Urinary bladder (tissue), 4 donors: ENCODE results near the gene CYP46A1. TPM values are rescaled to one million over a fixed set of nuclear protein-coding genes. Genes with fewer than 3 reads are reported as not detected.

ENCODE experiments used
- DNase-seq: peaks from one replicate; pipeline ENCODE4 v3.0.0-alpha.2; 2015; ENCODE audit errors: extremely low spot score
- H3K27ac ChIP-seq: one replicate; pipeline ENCODE4 v1.5.1; 2013; ENCODE audit warnings: low read depth, mild to moderate bottlenecking, moderate library complexity
- H3K36me3 ChIP-seq: one replicate; pipeline ENCODE4 v1.6.1; 2013; ENCODE audit warnings: mild to moderate bottlenecking, moderate library complexity; ENCODE audit not compliant: insufficient read depth
- H3K4me1 ChIP-seq: one replicate; pipeline ENCODE4 v1.6.1; 2013; ENCODE audit warnings: mild to moderate bottlenecking, moderate library complexity; ENCODE audit not compliant: insufficient read depth
- H3K4me3 ChIP-seq: one replicate; pipeline ENCODE4 v1.5.1; 2013; ENCODE audit warnings: low read depth, low read length
- WGBS: extraction: QIAGEN DNeasy Blood & Tissue Kit; methylation state at CpG from one replicate; pipeline ENCODE4 v1.1.7; 2013; 5-methylcytosine and 5-hydroxymethylcytosine counted together
- polyA plus RNA-seq: library from polyadenylated mRNA; stranded (reverse); fragments of 200-250 nt; gene quantifications from one replicate; pipeline ENCODE4 v1.2.3, GENCODE V29; 2013
- total RNA-seq: library from RNA; depleted of rRNA; stranded (reverse); fragments of >200 nt; gene quantifications from one replicate; pipeline ENCODE4 v1.2.3, GENCODE V29; 2014
- donor health status: healthy with polysubstance abuse.
- donor health status: healthy.

The CYP46A1 gene
- total and polyA plus RNA-seq, 2 donors: 0.91 to 2.7 TPM

- Histone ChIP-seq H3K36me3 (no peaks in the 10 kb centered on the region), H3K4me3 (no peak overlapping the region), H3K27ac (no peak overlapping the region), H3K4me1 (no peaks in the 10 kb centered on the region)
- WGBS: 97% methylated on average over 15 of the region's 15 CpGs
- no peak for DNase-seq
These were observed 41.1 kb downstream of the CYP46A1 start for GRCh38 chr14:99724939-99725773.

GRCh38 chr14:99725774-99726537 lies 41.9 kb downstream of the CYP46A1 start:
- no peak for DNase-seq
- Histone ChIP-seq H3K4me1 (no peaks in the 10 kb centered on the region), H3K36me3 (no peaks in the 10 kb centered on the region), H3K4me3 (no peak overlapping the region), H3K27ac (no peak overlapping the region)
- WGBS: 67% methylated on average over 18 of the region's 18 CpGs

DNA sequence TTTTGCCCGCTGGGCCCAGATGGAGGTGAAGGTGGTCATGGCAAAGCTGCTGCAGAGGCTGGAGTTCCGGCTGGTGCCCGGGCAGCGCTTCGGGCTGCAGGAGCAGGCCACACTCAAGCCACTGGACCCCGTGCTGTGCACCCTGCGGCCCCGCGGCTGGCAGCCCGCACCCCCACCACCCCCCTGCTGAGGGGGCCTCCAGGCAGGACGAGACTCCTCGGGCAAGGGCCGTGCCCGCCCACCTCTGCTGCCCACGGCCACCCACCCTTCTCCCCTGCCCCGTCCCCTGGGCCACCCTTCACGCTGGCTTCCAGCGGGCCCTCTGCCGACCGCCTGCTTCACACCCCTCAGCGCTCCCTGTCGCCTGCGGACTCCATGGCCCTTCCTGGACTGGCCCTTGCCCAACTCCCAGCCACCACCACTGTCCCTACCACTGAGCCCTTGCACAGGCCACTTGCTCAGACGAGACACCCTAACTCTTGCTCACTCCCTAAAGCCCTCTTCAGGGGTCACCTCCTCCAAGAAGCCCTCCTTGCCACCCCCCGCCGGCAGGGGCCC lies 42.5 kb downstream of the CYP46A1 start:
- Histone ChIP-seq H3K4me1 (no peaks in the 10 kb centered on the region), H3K27ac (no peak overlapping the region), H3K4me3 (no peak overlapping the region), H3K36me3 (no peaks in the 10 kb centered on the region)
- WGBS: 76% methylated on average over 26 of the region's 26 CpGs
- DNase-seq: no peak

GRCh38 chr14:99727096-99727870 lies 43.2 kb downstream of the CYP46A1 start:
- H3K36me3 ChIP-seq: no peaks in the 10 kb centered on the region
- H3K27ac ChIP-seq: no peak overlapping the region
- 93% methylated on average over 25 of the region's 25 CpGs for WGBS
- DNase-seq: no peak
- H3K4me3 ChIP-seq: no peak overlapping the region
- no peaks in the 10 kb centered on the region for H3K4me1 ChIP-seq

DNA sequence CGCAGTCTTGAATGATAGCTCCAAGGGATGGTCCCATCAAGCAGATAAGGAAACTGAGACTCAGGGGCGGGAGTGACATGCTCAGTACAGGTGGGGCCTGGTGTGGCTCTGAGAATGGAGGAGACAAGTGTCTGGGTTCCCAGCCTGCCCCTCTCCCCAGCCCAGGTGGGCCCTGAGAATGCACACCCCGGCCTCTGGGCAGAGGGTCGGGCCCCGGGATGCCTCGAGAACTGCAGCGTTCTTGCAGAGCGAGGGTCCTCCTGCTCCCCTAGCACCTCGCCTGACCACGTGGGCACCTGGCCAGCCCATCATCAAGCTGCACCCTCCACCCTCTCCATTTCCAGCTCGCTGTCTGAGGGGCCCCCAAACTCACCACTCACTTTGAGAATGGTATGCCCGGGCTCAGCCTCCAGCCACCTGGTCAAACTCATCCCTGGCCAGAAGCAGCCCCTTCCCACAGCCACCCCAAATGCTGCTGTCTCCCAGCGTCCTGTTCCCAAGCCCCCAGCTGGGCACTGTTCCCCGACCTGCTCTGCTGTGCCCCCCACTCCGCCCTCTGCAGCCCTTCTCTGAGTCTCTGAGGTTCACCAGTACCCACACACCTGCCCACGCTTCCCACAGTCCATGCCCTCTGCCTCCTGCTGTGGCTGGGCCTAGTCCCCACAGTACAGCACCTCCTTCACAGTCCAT lies 44.3 kb downstream of the CYP46A1 start:
- no peak overlapping the region for H3K27ac ChIP-seq
- no peaks in the 10 kb centered on the region for H3K4me1 ChIP-seq
- WGBS: 89% methylated on average over 16 of the region's 16 CpGs
- H3K36me3 ChIP-seq: no peaks in the 10 kb centered on the region
- no peak overlapping the region for H3K4me3 ChIP-seq
- no peak for DNase-seq

- Histone ChIP-seq H3K27ac (no peak overlapping the region), H3K4me1 (no peaks in the 10 kb centered on the region), H3K4me3 (no peak overlapping the region), H3K36me3 (no peaks in the 10 kb centered on the region)
- DNase-seq: no peak
- WGBS: 76% methylated on average over 4 of the region's 4 CpGs
These were observed 44.9 kb downstream of the CYP46A1 start for GRCh38 chr14:99728981-99729451.

DNA sequence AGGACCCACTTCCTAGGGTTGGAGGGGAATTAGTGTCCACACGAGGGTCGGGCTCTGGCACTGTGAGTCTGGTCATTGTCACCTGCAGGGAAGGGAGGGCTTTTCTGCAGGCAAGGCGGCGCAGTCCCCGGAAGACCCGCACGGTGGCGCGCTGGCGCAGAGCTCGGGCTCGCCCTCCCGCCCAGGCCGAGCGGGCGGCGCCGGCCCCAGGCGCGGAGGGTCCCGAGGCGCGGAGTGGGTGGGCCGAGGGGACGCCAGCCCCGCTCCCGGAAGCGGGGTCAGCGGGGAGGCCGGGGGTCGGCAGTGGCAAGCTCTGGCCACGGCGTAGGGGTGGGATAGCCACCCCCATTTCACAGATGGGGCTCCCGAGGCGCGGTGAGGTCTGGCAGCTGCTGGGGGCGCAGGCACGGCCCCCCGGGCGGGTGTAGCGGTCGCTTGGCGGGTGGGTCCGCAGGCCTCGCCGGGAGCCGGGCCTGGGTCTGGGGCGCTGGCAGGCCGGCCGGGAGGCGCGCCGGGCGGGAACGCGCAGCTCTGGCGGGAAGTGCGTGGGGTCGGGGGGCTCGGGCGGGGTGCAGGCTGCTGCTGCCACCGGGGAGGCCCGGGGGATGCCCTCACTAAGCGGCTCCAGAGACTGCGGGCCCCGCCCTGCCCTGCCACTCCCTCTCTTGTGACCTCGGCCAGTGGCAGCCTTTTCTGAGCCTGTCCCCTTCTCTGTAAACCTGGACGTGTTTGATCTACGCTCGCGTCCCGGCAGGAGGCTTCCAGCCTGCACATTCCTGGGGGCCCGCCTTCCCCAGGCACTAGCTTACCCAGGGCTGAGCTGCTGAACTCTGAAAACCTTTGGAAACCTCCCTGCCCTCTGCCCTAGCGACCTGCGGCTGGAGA lies 46.1 kb downstream of the CYP46A1 start:
- Histone ChIP-seq H3K4me1 (no peaks in the 10 kb centered on the region), H3K4me3 (peak overlapping the region; percentile 42), H3K36me3 (no peaks in the 10 kb centered on the region), H3K27ac (no peak overlapping the region)
- DNase-seq: no peak
- WGBS: 5% methylated on average over 75 of the region's 75 CpGs

GRCh38 chr14:99730876-99731546 lies 46.9 kb downstream of the CYP46A1 start:
- no peak for DNase-seq
- Histone ChIP-seq H3K4me1 (no peaks in the 10 kb centered on the region), H3K27ac (no peak overlapping the region), H3K36me3 (no peaks in the 10 kb centered on the region), H3K4me3 (no peak overlapping the region)
- 72% methylated on average over 13 of the region's 13 CpGs for WGBS

GRCh38 chr14:99731547-99732435 lies 47.7 kb downstream of the CYP46A1 start:
- no peak for DNase-seq
- no peak overlapping the region for H3K4me3 ChIP-seq
- H3K4me1 ChIP-seq: no peaks in the 10 kb centered on the region
- no peaks in the 10 kb centered on the region for H3K36me3 ChIP-seq
- no peak overlapping the region for H3K27ac ChIP-seq
- 83% methylated on average over 32 of the region's 32 CpGs for WGBS

- H3K27ac ChIP-seq: no peak overlapping the region
- WGBS: 91% methylated on average over 23 of the region's 23 CpGs
- DNase-seq: no peak
- no peaks in the 10 kb centered on the region for H3K36me3 ChIP-seq
- no peaks in the 10 kb centered on the region for H3K4me1 ChIP-seq
- H3K4me3 ChIP-seq: no peak overlapping the region
These were observed 48.5 kb downstream of the CYP46A1 start for GRCh38 chr14:99732436-99733210.
